HG03064 (cell line): ENCODE results near the gene ARCN1.
"Not testable (repeated sequence)": the region's sequence is repeated elsewhere in the genome, so short reads cannot be mapped to it uniquely, and the experiment has no call there.

ENCODE experiments used
- ATAC-seq: cut with Tn5 transposase; IDR thresholded peaks from one replicate; pipeline ENCODE4 v1.9.1; 2021; ENCODE audit warnings: low read depth; ENCODE audit not compliant: unreplicated experiment

ARCN1 gene

DNA sequence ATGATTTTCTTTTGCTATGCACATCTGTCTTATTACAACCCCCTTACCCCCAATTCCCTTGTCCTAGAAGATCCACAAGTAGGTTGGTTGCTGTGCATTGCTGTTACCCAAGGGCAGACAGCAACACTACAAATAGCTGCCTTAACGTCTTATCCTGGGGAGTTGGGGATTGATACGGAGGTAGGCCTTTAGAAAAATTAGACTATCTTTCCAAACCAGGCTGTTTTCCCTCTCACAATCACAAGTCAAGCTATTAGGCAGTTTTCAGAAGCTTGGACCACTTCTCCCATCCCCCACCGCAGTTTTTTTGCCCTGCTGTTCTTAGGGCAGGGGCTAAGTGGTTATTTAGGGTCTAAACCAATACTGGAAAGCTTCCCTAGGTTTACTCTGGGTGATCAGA lies 32.4 kb downstream of the ARCN1 start:
- ATAC-seq = no peak

GRCh38 chr11:118605116-118605867 lies 33.1 kb downstream of the ARCN1 start:
- no peak for ATAC-seq

DNA sequence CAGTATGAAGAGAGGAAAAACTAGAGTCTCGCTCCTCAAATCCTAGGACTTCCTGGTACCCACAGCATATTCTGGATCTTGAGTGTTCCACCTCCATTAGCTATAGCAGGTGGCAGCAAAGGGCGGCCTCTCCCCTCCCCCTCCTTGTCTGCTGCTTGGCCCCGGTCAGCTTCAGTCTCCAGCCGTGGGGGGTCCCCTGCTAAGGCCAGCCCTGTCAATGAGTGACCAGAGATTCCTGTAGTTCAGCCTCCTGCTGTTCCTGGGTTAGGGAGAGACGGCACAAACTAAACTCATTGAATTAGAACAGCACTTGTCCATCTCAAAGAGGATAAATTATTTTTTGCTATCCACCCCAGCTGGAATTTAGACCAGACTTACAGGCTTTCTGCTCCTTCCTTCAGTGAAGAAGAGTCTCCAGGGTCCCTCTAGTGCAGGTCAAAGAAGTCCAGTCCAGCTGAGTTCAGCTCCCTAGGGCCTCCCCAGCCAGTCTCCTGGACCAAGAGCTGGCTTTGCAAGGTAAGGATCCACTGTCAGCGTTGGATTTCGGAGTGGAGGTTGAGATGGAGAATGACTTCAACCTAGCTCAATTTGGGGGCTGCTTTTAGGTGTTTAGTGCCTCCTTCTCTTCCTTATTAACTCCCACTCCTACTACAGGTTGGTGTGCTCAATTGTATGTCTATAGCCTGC lies 34.1 kb downstream of the ARCN1 start:
- ATAC-seq = no peak

DNA sequence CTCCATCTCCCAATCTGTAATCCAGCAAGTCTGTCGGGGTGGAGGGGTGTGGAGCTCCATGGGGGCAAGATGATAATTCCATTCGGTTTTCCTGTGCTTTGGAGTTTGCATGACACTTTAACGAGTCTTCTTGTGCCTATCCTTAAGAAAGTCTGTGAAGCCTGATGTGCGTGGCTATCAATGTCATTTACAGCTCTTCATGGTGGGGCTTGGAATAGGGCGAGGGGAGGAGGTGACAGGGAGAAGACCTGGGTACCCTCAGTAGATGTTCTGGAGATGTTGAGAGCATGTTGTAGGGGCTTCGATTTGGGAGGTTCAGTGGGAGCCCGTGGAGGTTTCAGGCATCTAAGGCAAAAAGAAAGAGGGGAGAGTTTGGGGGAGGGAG lies 34.6 kb downstream of the ARCN1 start:
- no peak for ATAC-seq

DNA sequence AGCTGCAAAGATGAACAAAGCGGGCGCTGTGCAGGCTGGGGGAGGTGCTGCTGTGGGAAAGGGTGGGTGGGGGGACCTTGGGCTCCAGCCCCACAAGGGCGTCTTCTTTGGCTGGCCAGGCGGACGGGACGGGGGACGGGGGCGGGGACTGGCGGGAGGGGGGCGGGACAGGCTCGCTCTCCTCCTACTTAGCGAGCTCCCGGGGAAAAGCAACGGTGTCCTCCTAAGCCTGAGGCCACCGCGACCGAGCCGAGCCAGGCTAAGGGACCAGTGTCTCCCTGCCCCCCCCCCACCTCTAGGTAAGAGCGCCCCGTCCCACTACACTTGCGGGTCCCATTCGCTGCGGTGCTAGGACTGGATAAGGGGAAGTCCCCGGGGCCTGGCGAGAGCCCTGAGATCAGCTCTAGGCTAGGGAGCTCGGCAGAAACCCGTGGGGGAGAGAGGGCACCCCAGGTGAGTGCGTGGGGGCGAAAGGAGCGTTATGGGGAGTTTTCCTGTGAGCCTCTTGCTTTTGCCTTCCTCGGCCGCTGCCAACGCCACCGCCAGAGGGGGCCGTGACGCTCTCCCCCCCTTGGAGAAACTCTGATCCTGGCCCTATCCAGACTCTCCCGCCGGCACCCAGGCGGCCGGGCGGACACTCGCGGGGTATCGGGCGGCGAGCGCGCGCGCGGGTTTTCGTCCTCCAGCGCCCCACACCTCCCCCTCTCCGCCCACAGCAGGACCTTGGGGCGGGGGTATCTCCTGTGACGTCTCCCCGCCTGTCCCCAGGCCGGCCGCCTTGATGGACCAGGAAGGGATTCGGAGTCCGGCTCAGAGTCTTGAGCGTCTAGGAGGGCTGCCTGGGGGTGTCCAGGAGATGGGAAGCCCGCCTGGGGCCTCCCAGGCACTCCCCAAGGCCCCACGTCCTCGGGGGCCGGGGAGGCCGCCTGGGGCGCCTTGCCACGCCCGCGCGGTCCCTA lies 35.5 kb downstream of the ARCN1 start, which contains the start of gene PHLDB1:
Gene PHLDB1, plus strand, starts transcription at position 215 of the 959 bp plus-strand sequence. CDS start 6,222 bp downstream, outside the sequence.
- ATAC-seq = no peak

GRCh38 chr11:118608360-118609227 lies 36.4 kb downstream of the ARCN1 start:
- ATAC-seq = no peak

- no peak for ATAC-seq
These were observed 37.4 kb downstream of the ARCN1 start for GRCh38 chr11:118609380-118610224.

- no peak for ATAC-seq
These were observed 38.1 kb downstream of the ARCN1 start for GRCh38 chr11:118610225-118610772.

- no peak for ATAC-seq
These were observed 38.7 kb downstream of the ARCN1 start for GRCh38 chr11:118610773-118611432.

DNA sequence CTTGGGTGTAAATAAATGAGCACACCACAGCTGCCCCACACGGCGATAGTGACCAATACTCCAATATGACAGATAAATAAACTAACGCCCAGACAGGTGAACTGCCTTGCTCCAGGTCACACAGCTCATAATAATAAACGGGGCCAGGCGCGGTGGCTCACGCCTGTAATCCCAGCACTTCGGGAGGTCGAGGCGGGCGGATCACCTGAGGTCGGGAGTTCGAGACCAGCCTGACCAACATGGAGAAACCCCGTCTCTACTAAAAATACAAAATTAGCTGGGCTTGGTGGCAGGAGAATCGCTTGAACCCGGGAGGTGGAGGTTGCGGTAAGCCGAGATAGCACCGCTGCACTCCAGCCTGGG lies 39.2 kb downstream of the ARCN1 start:
- ATAC-seq = not testable (repeated sequence)

DNA sequence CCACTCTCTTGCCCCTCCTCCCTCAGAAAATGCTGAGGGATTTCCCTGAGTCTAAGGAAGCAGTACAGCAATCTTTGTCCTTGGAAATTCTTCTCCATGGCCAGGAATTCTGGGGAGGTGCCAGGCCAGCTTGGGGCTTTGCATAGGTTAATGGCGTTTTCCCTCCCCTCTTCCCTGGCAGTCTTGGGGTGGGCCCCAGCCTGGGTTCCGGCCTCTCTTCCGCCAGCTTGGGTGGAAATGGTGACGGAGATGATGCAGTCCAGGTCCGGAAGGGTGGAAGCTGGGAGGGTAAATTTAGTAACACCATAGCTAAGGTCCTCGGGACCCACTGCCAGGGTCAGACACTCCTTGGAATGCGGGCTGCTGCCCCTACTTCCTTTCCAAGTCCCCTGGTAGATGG lies 40.2 kb downstream of the ARCN1 start:
- no peak for ATAC-seq

- ATAC-seq = no peak
These were observed 42.3 kb downstream of the ARCN1 start for GRCh38 chr11:118614511-118614910.

GRCh38 chr11:118615282-118615975 lies 43.2 kb downstream of the ARCN1 start:
- no peak for ATAC-seq

DNA sequence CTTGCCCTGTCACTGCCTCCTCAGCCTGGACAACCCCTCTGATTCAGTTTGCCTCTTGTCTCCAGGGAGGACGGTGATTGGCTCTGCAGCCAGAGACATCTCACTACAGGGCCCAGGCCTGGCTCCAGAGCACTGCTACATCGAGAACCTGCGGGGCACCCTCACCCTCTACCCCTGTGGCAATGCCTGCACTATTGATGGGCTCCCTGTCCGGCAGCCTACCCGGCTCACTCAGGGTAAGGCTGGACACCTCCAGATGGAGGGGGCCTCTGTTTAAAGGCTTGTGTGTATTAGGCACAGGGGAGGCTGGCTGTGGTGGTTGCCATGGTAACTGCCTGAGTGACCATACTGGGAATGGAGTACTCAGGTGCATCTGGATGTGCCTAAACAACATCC lies 43.8 kb downstream of the ARCN1 start:
- ATAC-seq = no peak

GRCh38 chr11:118618115-118618990 lies 46.1 kb downstream of the ARCN1 start:
- ATAC-seq = no peak

GRCh38 chr11:118618991-118619375 lies 46.8 kb downstream of the ARCN1 start:
- ATAC-seq = no peak
